K562 (cell line): Measurements from ENCODE around the gene DDIT3. TPM values are rescaled to one million over a fixed set of nuclear protein-coding genes. Genes with fewer than 3 reads are reported as not detected.
A peak's percentile ranks its signal among the peaks of the same experiment; 100 is the strongest.

ENCODE experiments used
- HIVEP1 ChIP-seq: fragments of 250-450 bp; sonication (Bioruptor Pico); IDR thresholded peaks from 2 replicates; pipeline ENCODE4 v1.4.0; 2020; ENCODE audit warnings: mild to moderate bottlenecking
- MEIS2 ChIP-seq: fragments of 450-650 bp; IDR thresholded peaks from 2 replicates; pipeline ENCODE4 v1.6.1; 2014; ENCODE audit warnings: mild to moderate bottlenecking; ENCODE audit not compliant: partially characterized antibody
- PTBP1 ChIP-seq: fragments of 200-400 bp; formaldehyde crosslinking; IDR thresholded peaks from 2 replicates; pipeline ENCODE4 v1.6.1; 2017; ENCODE audit warnings: low read depth, low read length
- RBBP5 ChIP-seq: fragments of 200-600 bp; sonication (generic); IDR thresholded peaks from 2 replicates; pipeline ENCODE4 v1.6.1; 2012; ENCODE audit warnings: borderline replicate concordance, mild to moderate bottlenecking, low read length, control low read depth, inconsistent platforms; ENCODE audit not compliant: insufficient read depth, poor library complexity, severe bottlenecking
- RBM25 ChIP-seq: fragments of 200-400 bp; formaldehyde crosslinking; IDR thresholded peaks from 2 replicates; pipeline ENCODE4 v1.6.1; 2018; ENCODE audit warnings: low read length, low read depth, moderate library complexity; ENCODE audit not compliant: severe bottlenecking
- RFX5 ChIP-seq: IDR thresholded peaks from 2 replicates; pipeline ENCODE4 v1.6.1; 2011; ENCODE audit warnings: low read depth, mild to moderate bottlenecking, improper control_type of control experiment, low read length
- SMAD3 ChIP-seq: fragments of 450-650 bp; formaldehyde crosslinking; conservative IDR thresholded peaks from 2 replicates; pipeline ENCODE4 v1.4.0; 2020; ENCODE audit warnings: mild to moderate bottlenecking
- XRCC3 ChIP-seq: fragments of 450-650 bp; IDR thresholded peaks from 2 replicates; pipeline ENCODE4 v1.6.1; 2017; ENCODE audit warnings: mild to moderate bottlenecking, moderate library complexity
- YBX1 ChIP-seq: fragments of 450-650 bp; IDR thresholded peaks from 2 replicates; pipeline ENCODE4 v1.7.1; 2016; ENCODE audit warnings: mild to moderate bottlenecking
- ZNF24 ChIP-seq: fragments of 450-650 bp; IDR thresholded peaks from 2 replicates; pipeline ENCODE4 v1.6.1; 2016
- ZNF75A ChIP-seq: fragments of 450-650 bp; formaldehyde crosslinking; IDR thresholded peaks from 2 replicates; pipeline ENCODE4 v1.4.0; 2020; ENCODE audit warnings: mild to moderate bottlenecking
- polyA plus RNA-seq, 8 experiments: library from polyadenylated mRNA; depleted of rRNA in 4 of 8; stranded (reverse) in 5 of 8; unstranded in 3 of 8; fragments of >200 nt; fragmentation: Nextera tagmentation in 2 of 8; fragmentation: Illumina TruSeq in 1 of 8; extraction: Ambion mirVana in 2 of 8; extraction: Trizol in 1 of 8; gene quantifications; 2 replicates each; pipeline versions ENCODE4 v1.2.1 to v1.2.3, GENCODE V29; 2011 to 2014; ENCODE audit warnings: inconsistent platforms in 1 of 8, missing spikeins in 1 of 8
- total RNA-seq, 7 experiments: library from RNA; depleted of rRNA in 6 of 7; stranded (reverse); fragments of >200 nt in 6 of 7; fragmentation: Illumina TruSeq in 2 of 7; extraction: Trizol in 2 of 7; gene quantifications; 2 replicates each; pipeline versions ENCODE4 v1.2.1 to v1.2.3, GENCODE V29; 2011 to 2021; ENCODE audit warnings: low replicate concordance in 1 of 7
- TF ChIP-seq, protein P1 (sequence below): fragments of 250-450 bp; sonication (Bioruptor Pico); IDR thresholded peaks from 2 replicates; pipeline ENCODE4 v1.5.0; 2021; ENCODE audit warnings: mild to moderate bottlenecking, moderate library complexity
- TF ChIP-seq, protein P2 (sequence below): fragments of 450-650 bp; formaldehyde crosslinking; IDR thresholded peaks from 2 replicates; pipeline ENCODE4 v1.4.0; 2020; ENCODE audit warnings: mild to moderate bottlenecking, moderate library complexity
- TF ChIP-seq, protein P3 (sequence below): fragments of 450-650 bp; formaldehyde crosslinking; conservative IDR thresholded peaks from 2 replicates; pipeline ENCODE4 v1.4.0; 2022; ENCODE audit warnings: mild to moderate bottlenecking, missing genetic modification characterization

The DDIT3 gene
- total and polyA plus RNA-seq, 9 of the 15 experiments (the other 6 are each of a cell fraction or from before 2014, with no cell fraction given), result 59.1 to 272 (median 89.9) TPM

DNA sequence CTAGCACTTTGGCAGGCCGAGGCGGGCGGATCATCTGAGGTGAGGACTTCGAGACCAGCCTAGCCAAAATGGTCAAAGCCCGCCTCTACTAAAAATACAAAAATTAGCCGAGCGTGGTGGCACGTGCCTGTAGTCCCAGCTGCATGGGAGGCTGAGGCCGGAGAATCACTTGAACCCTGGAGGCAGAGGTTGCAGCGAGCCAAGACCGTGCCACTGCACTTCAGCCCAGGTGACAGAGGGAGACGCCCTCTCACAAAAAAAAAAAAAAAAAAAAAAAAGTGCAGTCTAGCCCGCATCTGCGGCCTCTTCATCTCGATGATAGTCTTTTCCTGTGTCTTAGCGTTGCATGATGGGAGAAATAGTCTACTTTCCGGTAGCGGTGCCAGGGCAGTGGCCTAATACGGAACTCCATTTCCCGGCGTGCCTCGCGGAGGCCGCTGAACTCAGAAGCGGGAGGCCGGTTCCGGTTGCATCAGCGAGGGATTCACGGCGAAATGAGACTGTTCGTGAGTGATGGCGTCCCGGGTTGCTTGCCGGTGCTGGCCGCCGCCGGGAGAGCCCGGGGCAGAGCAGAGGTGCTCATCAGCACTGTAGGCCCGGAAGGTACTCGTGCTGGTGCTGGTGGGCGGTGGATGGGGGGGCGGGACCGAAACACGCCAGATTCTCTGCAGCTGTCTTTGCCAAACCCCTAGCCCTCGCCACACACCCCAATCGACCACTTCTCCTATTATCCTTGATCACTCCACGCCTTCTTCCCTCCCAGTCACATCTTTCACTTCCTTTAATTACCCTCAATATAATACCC, 32.5 kb downstream of the DDIT3 start, which contains the start of gene MARS1 (continued):
- TF ChIP-seq SMAD3 (CRISPR knock-in tag) (peak; percentile 49; the same call in 1 of the 2 replicates), MEIS2 (no peak), ZNF75A (CRISPR knock-in tag) (no peak), XRCC3 (no peak), HIVEP1 (CRISPR knock-in tag) (no peak), RBBP5 (peak; percentile 87), ZNF24 (no peak), RBM25 (no peak), YBX1 (no peak), RFX5 (no peak), PTBP1 (no peak)
- TF ChIP-seq, protein P1, sequence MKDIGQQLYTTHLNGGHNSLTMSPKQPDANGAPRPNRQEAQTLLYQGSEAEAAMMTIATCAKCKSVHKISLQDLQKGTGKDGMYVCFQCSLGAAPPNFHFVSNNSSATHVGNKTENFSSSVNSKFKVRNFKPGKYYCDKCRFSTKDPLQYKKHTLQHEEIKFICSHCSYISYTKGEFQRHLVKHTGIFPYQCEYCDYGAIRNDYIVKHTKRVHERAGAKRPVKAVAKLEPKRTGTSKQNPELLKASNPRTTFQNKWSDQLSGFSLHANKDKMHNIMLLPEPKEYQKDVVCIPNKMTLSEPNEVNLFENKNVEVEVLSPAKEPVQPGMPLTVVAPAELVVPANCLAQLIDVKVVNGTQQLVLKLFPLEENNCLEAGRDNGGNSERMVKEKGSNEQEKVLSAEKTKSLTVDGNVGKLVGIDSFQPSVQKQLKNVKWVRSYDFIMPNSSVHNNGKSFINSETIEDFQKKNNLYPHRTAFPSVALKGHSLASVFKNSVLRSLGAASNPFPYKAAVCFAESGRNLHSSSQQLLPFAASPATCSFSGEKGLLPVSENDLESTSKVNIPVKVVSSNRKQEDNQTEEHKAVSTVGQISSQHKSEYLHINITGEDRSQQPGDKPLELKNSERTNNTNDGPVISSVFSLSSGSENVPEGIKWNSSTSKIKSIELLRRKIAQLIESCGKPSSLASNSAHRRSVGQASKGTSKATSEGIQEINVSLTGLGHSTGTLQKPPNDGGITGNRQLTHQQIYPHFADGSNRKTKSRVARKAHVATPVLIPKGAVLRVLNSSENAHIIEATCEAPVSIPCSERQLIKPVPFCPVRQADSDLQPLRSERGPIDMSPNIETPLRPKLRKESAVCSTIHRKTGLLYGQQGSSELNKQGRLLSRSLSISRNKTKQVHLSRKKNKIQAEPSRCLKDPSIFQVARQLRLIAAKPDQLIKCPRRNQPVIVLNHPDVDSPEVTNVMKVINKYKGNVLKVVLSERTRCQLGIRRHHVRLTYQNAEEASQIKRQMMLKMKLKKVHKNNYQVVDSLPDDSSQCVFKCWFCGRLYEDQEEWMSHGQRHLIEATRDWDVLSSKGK (CRISPR knock-in tag), result no peak
- TF ChIP-seq, protein P2, sequence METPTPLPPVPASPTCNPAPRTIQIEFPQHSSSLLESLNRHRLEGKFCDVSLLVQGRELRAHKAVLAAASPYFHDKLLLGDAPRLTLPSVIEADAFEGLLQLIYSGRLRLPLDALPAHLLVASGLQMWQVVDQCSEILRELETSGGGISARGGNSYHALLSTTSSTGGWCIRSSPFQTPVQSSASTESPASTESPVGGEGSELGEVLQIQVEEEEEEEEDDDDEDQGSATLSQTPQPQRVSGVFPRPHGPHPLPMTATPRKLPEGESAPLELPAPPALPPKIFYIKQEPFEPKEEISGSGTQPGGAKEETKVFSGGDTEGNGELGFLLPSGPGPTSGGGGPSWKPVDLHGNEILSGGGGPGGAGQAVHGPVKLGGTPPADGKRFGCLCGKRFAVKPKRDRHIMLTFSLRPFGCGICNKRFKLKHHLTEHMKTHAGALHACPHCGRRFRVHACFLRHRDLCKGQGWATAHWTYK (CRISPR knock-in tag), result 0 out of 2 replicates have a peak, but pooled peaks have one; percentile 16
- TF ChIP-seq, protein P3, sequence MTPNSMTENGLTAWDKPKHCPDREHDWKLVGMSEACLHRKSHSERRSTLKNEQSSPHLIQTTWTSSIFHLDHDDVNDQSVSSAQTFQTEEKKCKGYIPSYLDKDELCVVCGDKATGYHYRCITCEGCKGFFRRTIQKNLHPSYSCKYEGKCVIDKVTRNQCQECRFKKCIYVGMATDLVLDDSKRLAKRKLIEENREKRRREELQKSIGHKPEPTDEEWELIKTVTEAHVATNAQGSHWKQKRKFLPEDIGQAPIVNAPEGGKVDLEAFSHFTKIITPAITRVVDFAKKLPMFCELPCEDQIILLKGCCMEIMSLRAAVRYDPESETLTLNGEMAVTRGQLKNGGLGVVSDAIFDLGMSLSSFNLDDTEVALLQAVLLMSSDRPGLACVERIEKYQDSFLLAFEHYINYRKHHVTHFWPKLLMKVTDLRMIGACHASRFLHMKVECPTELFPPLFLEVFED (CRISPR knock-in tag), result no peak
